ENCODE data around the gene MIEF1.

Gene MIEF1

DNA sequence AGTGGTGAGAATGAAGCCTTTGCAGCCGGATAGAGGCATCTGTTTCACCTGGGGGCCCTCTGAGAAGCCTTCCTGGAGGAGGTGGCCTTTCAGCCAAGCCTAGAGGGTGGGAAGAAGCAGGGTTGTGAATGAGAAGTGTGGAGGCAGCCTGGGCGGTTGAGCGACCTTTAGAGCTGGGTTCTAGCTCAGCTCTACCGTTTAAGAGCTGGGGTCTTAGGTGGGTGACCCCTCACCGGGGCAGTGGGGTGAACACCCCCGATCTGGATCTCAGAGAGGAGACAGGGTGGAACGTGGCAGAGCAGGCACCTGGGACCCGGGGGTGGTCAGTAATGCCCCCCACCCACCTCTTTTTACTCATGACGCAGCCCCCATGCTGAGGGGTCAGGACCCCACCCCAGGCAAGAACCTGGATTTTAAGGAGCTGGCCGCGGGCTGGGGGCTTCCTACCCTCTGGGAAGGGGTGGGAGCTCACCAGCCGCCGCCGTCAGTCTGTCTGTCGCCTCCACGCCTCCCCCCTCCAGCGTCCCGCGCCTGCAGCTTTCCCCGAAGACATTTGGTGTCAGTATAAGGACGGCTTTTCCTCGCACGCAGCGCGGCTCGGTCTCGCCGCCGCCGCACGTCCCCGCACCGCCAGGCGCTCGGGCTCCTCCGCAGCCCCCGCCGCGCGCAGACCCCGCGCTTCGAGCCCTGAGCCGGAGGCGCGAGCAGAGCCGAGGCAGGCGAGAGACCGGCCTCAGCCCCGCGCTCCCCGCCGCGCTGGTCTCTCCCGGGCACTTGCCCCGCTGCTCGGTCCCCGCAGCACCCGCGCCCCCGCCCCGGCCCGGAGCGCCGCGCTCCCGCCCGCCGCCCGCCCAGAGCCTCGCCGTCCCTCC, 55.1 kb downstream of the MIEF1 start:
- Histone ChIP-seq H3K9me2 (ENCODE audit: low read depth, low read length) (no peaks in the 10 kb centered on the region), H3K9ac (ENCODE audit: low read length) (no peak overlapping the region), H3K27me3 (ENCODE audit: insufficient read depth, low read length) (0 out of 2 replicates have a peak, but pooled peaks cover 3% of the 10 kb centered on the region), H2AFZ (ENCODE audit: low read length) (no peak overlapping the region), H3F3A (ENCODE audit: insufficient read depth, low read length) (no peaks in the 10 kb centered on the region), H3K9me3 (ENCODE audit: low read length) (no peaks in the 10 kb centered on the region), H3K36me3 (ENCODE audit: insufficient read depth, low read length) (no peaks in the 10 kb centered on the region), H3K4me1 (ENCODE audit: insufficient read depth, low read length, severe bottlenecking) (no peaks in the 10 kb centered on the region), H3K4me2 (ENCODE audit: low read length) (no peak overlapping the region), H3K79me2 (ENCODE audit: insufficient read depth, low read length) (no peaks in the 10 kb centered on the region), H3K27ac (ENCODE audit: low read depth, low read length, poor library complexity, severe bottlenecking) (no peak overlapping the region), H3K4me3 (ENCODE audit: low read depth, low read length, poor library complexity, severe bottlenecking) (no peak overlapping the region), H4K20me1 (ENCODE audit: insufficient read depth, low read length) (no peaks in the 10 kb centered on the region)
- no peak for TF ChIP-seq EZH2 (IDR thresholded peaks at IDR 0.05; ENCODE audit: borderline replicate concordance, low read length)
- TF ChIP-seq, protein P1, sequence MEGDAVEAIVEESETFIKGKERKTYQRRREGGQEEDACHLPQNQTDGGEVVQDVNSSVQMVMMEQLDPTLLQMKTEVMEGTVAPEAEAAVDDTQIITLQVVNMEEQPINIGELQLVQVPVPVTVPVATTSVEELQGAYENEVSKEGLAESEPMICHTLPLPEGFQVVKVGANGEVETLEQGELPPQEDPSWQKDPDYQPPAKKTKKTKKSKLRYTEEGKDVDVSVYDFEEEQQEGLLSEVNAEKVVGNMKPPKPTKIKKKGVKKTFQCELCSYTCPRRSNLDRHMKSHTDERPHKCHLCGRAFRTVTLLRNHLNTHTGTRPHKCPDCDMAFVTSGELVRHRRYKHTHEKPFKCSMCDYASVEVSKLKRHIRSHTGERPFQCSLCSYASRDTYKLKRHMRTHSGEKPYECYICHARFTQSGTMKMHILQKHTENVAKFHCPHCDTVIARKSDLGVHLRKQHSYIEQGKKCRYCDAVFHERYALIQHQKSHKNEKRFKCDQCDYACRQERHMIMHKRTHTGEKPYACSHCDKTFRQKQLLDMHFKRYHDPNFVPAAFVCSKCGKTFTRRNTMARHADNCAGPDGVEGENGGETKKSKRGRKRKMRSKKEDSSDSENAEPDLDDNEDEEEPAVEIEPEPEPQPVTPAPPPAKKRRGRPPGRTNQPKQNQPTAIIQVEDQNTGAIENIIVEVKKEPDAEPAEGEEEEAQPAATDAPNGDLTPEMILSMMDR (IDR thresholded peaks at IDR 0.05; ENCODE audit: low read length): no peak

DNA sequence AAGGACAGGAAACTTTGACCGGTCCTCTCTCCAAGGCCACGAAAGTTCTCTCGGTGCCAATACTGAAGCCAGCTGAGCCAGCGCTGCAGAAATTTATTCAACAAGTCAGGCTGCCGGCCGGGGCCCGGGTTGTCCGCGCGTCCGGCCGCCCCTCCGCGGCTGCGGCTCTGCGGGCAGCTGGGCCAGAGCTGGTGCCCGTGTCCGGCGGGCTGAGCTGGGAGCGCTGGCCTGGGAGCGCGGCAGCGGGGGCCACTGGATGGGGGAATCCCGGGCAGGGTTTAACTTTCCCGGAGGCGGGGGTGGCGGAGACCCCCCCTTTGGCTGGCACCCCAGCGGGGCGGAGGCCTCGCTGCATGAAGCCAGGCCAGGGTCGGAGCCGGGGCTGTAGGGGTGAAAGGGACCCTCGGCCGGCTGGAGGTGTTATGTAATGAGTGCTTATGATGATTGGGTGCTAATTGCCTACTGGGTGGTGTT, 56.2 kb downstream of the MIEF1 start:
- Histone ChIP-seq H3F3A (ENCODE audit: insufficient read depth, low read length) (no peaks in the 10 kb centered on the region), H3K4me1 (ENCODE audit: insufficient read depth, low read length, severe bottlenecking) (no peaks in the 10 kb centered on the region), H3K9ac (ENCODE audit: low read length) (no peak overlapping the region), H3K79me2 (ENCODE audit: insufficient read depth, low read length) (no peaks in the 10 kb centered on the region), H3K4me3 (ENCODE audit: low read depth, low read length, poor library complexity, severe bottlenecking) (no peak overlapping the region), H3K4me2 (ENCODE audit: low read length) (no peak overlapping the region), H3K36me3 (ENCODE audit: insufficient read depth, low read length) (no peaks in the 10 kb centered on the region), H3K9me2 (ENCODE audit: low read depth, low read length) (no peaks in the 10 kb centered on the region), H4K20me1 (ENCODE audit: insufficient read depth, low read length) (no peaks in the 10 kb centered on the region), H2AFZ (ENCODE audit: low read length) (no peak overlapping the region), H3K27me3 (ENCODE audit: insufficient read depth, low read length) (0 out of 2 replicates have a peak, but pooled peaks cover 3% of the 10 kb centered on the region), H3K27ac (ENCODE audit: low read depth, low read length, poor library complexity, severe bottlenecking) (no peak overlapping the region), H3K9me3 (ENCODE audit: low read length) (no peaks in the 10 kb centered on the region)
- no peak for TF ChIP-seq EZH2 (IDR thresholded peaks at IDR 0.05; ENCODE audit: borderline replicate concordance, low read length)

DNA sequence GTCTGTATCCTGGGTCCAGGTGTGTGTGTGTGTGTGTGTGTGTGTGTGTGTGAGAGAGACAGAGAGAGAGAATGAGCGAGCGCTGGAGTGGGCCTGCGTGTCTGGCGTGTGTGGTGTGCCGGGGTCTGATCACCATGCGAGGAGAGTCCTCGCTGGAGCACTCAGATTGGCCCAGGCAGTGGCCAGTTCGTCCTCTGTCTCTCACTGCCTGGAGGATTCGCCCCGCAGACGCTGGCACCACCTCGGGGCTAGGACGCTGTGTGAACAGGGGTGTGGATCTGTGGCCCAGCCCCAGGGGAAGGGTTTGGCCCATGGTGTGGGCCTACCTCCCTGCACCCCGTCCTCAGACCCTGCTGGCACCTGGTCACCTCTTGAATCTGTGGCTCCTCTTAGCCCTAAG, 56.9 kb downstream of the MIEF1 start:
- Histone ChIP-seq H2AFZ (ENCODE audit: low read length) (no peak overlapping the region), H3K9ac (ENCODE audit: low read length) (no peak overlapping the region), H4K20me1 (ENCODE audit: insufficient read depth, low read length) (no peaks in the 10 kb centered on the region), H3F3A (ENCODE audit: insufficient read depth, low read length) (no peaks in the 10 kb centered on the region), H3K4me1 (ENCODE audit: insufficient read depth, low read length, severe bottlenecking) (no peaks in the 10 kb centered on the region), H3K36me3 (ENCODE audit: insufficient read depth, low read length) (no peaks in the 10 kb centered on the region), H3K27me3 (ENCODE audit: insufficient read depth, low read length) (0 out of 2 replicates have a peak, but pooled peaks cover 3% of the 10 kb centered on the region), H3K9me2 (ENCODE audit: low read depth, low read length) (no peaks in the 10 kb centered on the region), H3K4me3 (ENCODE audit: low read depth, low read length, poor library complexity, severe bottlenecking) (no peak overlapping the region), H3K9me3 (ENCODE audit: low read length) (no peaks in the 10 kb centered on the region), H3K4me2 (ENCODE audit: low read length) (no peak overlapping the region), H3K79me2 (ENCODE audit: insufficient read depth, low read length) (no peaks in the 10 kb centered on the region), H3K27ac (ENCODE audit: low read depth, low read length, poor library complexity, severe bottlenecking) (no peak overlapping the region)
- no peak for TF ChIP-seq EZH2 (IDR thresholded peaks at IDR 0.05; ENCODE audit: borderline replicate concordance, low read length)
- TF ChIP-seq, protein P1 (IDR thresholded peaks at IDR 0.05; ENCODE audit: low read length): no peak

Measured in OCI-LY1 (cell line).